GM12878 (cell line): ENCODE measurements around the gene RPL19. TPM values are rescaled to one million over a fixed set of nuclear protein-coding genes. Genes with fewer than 3 reads are reported as not detected.

Experiments
- ATAC-seq: fragments of 200-7000 bp; cut with Tn5 transposase; 3 replicates; pipeline ENCODE4 v1.9.1; 2020; ENCODE audit warnings: mild to moderate bottlenecking, moderate library complexity
- BruUV-seq: library from RNA; stranded (reverse); fragments of 400-500 nt; replicated peaks from 2 replicates; lab custom pipeline; 2021; lab: Mats Ljungman, UMichigan
- CTCF ChIA-PET: fragments of 300-600 bp; sonication (Branson Sonifier 250); formaldehyde crosslinking; extraction: SDS; loops from one replicate; lab custom pipeline; 2021; ENCODE audit warnings: inconsistent platforms; lab: Yijun Ruan, JAX
- POLR2A ChIA-PET: fragments of 350-600 bp; formaldehyde crosslinking; extraction: SDS; loops from one replicate; lab custom pipeline; 2021; ENCODE audit warnings: inconsistent platforms; lab: Charles Lee
- RAD21 ChIA-PET: fragments of 300-600 bp; sonication (Branson Sonifier 250); formaldehyde crosslinking; loops from one replicate; lab custom pipeline; 2023; ENCODE audit warnings: antibody characterized with exemption; ENCODE audit not compliant: unreplicated experiment; lab: Charles Lee
- SMC1A ChIA-PET: fragments of 300-600 bp; sonication (Branson Sonifier 250); formaldehyde crosslinking; loops from one replicate; lab custom pipeline; 2023; ENCODE audit not compliant: unreplicated experiment, uncharacterized antibody; lab: Charles Lee
- DNase-seq: peaks from one replicate; pipeline ENCODE4 v3.0.0-alpha.2; 2011; ENCODE audit warnings: low read depth, low spot score
- FAIRE-seq: peaks from 3 replicates; lab custom pipeline; 2011; peaks lifted over from hg19 to GRCh38; lab: Jason Lieb, UNC
- H2AFZ ChIP-seq: 2 replicates; pipeline ENCODE4 v1.6.0; 2011; ENCODE audit warnings: low read depth, low read length, control low read depth; ENCODE audit not compliant: control insufficient read depth
- H3K27ac ChIP-seq: 2 replicates; pipeline ENCODE4 v1.5.1; 2011; ENCODE audit warnings: control low read depth; ENCODE audit not compliant: control insufficient read depth, insufficient read depth
- H3K27me3 ChIP-seq, 2 experiments: replicated peaks in 1 of 2; 2 replicates each; pipeline versions ENCODE4 v1.6.0 to v1.6.1; 2011; ENCODE audit warnings: low read length in 1 of 2; ENCODE audit not compliant: control insufficient read depth in 2 of 2, insufficient read depth in 2 of 2
- H3K36me3 ChIP-seq, 2 experiments: 2 replicates each; pipeline ENCODE4 v1.5.1; 2011; ENCODE audit warnings: low read length in 1 of 2; ENCODE audit not compliant: control insufficient read depth in 2 of 2, insufficient read depth in 2 of 2
- H3K4me1 ChIP-seq: 2 replicates; pipeline ENCODE4 v1.6.1; 2011; ENCODE audit warnings: mild to moderate bottlenecking, low read length, moderate library complexity, mixed read lengths; ENCODE audit not compliant: control insufficient read depth, insufficient read depth
- H3K4me2 ChIP-seq: 2 replicates; pipeline ENCODE4 v1.6.0; 2011; ENCODE audit warnings: control low read depth; ENCODE audit not compliant: control insufficient read depth, insufficient read depth
- H3K4me3 ChIP-seq: fragments of 200-600 bp; sonication (generic); 2 replicates; pipeline ENCODE4 v1.5.1; 2016
- H3K79me2 ChIP-seq: 2 replicates; pipeline ENCODE4 v1.6.0; 2011; ENCODE audit warnings: low read length; ENCODE audit not compliant: control insufficient read depth, insufficient read depth
- H3K9ac ChIP-seq: 2 replicates; pipeline ENCODE4 v1.8.0; 2011; ENCODE audit warnings: low read length, control low read depth, mixed read lengths; ENCODE audit not compliant: control insufficient read depth, insufficient read depth
- H3K9me3 ChIP-seq: replicated peaks from 3 replicates; pipeline ENCODE4 v1.5.1; 2011; ENCODE audit warnings: mild to moderate bottlenecking, low read length; ENCODE audit not compliant: control insufficient read depth, insufficient read depth
- H4K20me1 ChIP-seq: 2 replicates; pipeline ENCODE4 v1.6.0; 2011; ENCODE audit not compliant: control insufficient read depth, insufficient read depth
- CEBPB ChIP-seq, 2 experiments: fragments of 150-350 bp in 1 of 2; IDR thresholded peaks; 2 replicates each; pipeline ENCODE4 v1.6.1; 2012 to 2014; ENCODE audit warnings: low read depth in 2 of 2, low read length in 2 of 2, borderline replicate concordance in 1 of 2, inconsistent platforms in 1 of 2
- MTA3 ChIP-seq: IDR thresholded peaks from 2 replicates; pipeline ENCODE4 v1.6.1; 2012; ENCODE audit warnings: low read length, inconsistent platforms, borderline replicate concordance
- MXI1 ChIP-seq: fragments of 150-350 bp; IDR thresholded peaks from 2 replicates; pipeline ENCODE4 v1.6.1; 2011; ENCODE audit warnings: low read depth, mild to moderate bottlenecking, inconsistent platforms, low read length, improper control_type of control experiment
- ZBED1 ChIP-seq: IDR thresholded peaks from 2 replicates; pipeline ENCODE4 v1.6.1; 2016; ENCODE audit warnings: borderline replicate concordance
- ZNF24 ChIP-seq: fragments of 450-650 bp; IDR thresholded peaks from 2 replicates; pipeline ENCODE4 v1.6.1; 2017; ENCODE audit warnings: antibody characterized with exemption, mild to moderate bottlenecking
- ZNF384 ChIP-seq: IDR thresholded peaks from 2 replicates; pipeline ENCODE4 v1.6.1; 2012; ENCODE audit warnings: low read depth, mild to moderate bottlenecking, low read length, improper control_type of control experiment, borderline replicate concordance
- WGBS: methylation state at CpG from one replicate; pipeline ENCODE4 v1.1.6; 2016; ENCODE audit warnings: low lambda C conversion rate; ENCODE audit not compliant: insufficient replicate concordance, insufficient coverage; ENCODE audit errors: missing lambda C conversion rate; 5-methylcytosine and 5-hydroxymethylcytosine counted together
- in situ Hi-C: fragments of 300-500 bp; cut with MboI; formaldehyde crosslinking; loops from 9 replicates; pipeline ENCODE4 v1.14.3; 2018; ENCODE audit warnings: mixed read lengths
- intact Hi-C: fragments of 100-400 bp; cut with micrococcal nuclease; formaldehyde crosslinking; loops from one replicate; pipeline ENCODE4 v1.14.2; 2022; ENCODE audit not compliant: unreplicated experiment
- polyA plus RNA-seq, 11 experiments: library from polyadenylated mRNA; depleted of rRNA in 4 of 11; unstranded in 6 of 11; stranded (reverse) in 5 of 11; fragments of >200 nt; fragmentation: Nextera tagmentation in 4 of 11; fragmentation: Illumina TruSeq in 1 of 11; extraction: Ambion mirVana in 4 of 11; extraction: Trizol in 1 of 11; gene quantifications; 1 replicate in 1 of 11; 2 replicates in 10 of 11; pipeline versions ENCODE4 v1.2.1 to v1.2.3, GENCODE V29; 2011 to 2016; ENCODE audit warnings: inconsistent platforms in 2 of 11, missing spikeins in 2 of 11, low read depth in 1 of 11
- total RNA-seq, 4 experiments: library from RNA; depleted of rRNA in 3 of 4; stranded (reverse); fragments of >200 nt in 3 of 4; fragmentation: Illumina TruSeq in 1 of 4; extraction: Trizol in 1 of 4; gene quantifications; 2 replicates each; pipeline versions ENCODE4 v1.2.1 to v1.2.3, GENCODE V29; 2013 to 2021
- TF ChIP-seq, protein P1 (sequence below): IDR thresholded peaks from 2 replicates; pipeline ENCODE4 v1.6.1; 2011; ENCODE audit warnings: mild to moderate bottlenecking, low read depth, low read length, moderate library complexity; ENCODE audit not compliant: insufficient replicate concordance
- TF ChIP-seq, protein P2 (sequence below): IDR thresholded peaks from 2 replicates; pipeline ENCODE4 v1.6.1; 2011; ENCODE audit warnings: borderline replicate concordance, low read depth, mild to moderate bottlenecking, moderate library complexity, low read length; ENCODE audit not compliant: insufficient read depth, poor library complexity, severe bottlenecking
- TF ChIP-seq, protein P3 (sequence below): fragments of 450-650 bp; formaldehyde crosslinking; IDR thresholded peaks from 2 replicates; pipeline ENCODE4 v1.4.0; 2022; ENCODE audit warnings: mild to moderate bottlenecking, moderate library complexity
- TF ChIP-seq, protein P4 (sequence below): fragments of 150-350 bp; IDR thresholded peaks from 2 replicates; pipeline ENCODE4 v1.6.1; 2016; ENCODE audit warnings: low read depth, low read length

The RPL19 gene
- total and polyA plus RNA-seq, 10 of the 15 experiments (the other 5 are each of a cell fraction or from before 2014, with no cell fraction given) = 1,862 to 5,536 (median 3,836) TPM

DNA sequence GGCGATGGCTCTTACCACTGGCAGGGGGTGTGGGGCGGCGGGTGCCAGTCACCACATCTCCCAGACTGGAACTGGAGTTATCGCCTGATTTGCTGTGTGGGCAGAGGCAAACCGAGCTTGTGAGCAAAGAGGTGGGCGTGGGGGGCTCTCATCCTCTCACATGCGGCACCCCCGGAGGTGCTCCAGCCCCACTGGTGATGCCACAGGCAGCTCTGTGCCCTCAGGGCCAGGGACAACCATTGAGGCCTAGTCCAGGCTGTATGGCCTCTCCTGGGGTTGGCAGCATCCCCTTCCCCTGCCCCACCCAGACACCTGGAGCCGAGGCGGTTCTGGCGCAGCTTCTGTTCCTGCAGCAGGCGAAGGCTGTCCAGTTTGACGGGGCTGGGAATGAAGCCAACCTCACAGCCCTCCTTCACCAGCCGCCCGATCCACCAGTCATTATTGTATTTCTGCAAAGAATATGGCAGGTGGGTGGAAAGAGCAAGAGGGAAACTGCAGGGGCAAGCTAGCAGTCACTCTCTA lies 13.5 kb upstream of the RPL19 start:
- H3K9ac ChIP-seq = no peak overlapping the region
- no peak overlapping the region for H2AFZ ChIP-seq
- ChIA-PET SMC1A (interaction anchor here (1.1 kb wide), 1 partner anchor 9 kb away, joined by 3 read pairs; no protein-coding TSS in a partner anchor), RAD21 (no interaction called here), POLR2A (no interaction called here), CTCF (interaction anchor here (0.5 to 1.6 kb wide), 2 partner anchors 8 to 22 kb away, joined by 3 to 6 read pairs; no protein-coding TSS in a partner anchor)
- FAIRE-seq = no peak
- H3K9me3 ChIP-seq = no peaks in the 10 kb centered on the region
- peaks cover 5 to 17% of the 10 kb centered on the region in 2 experiments; a peak in 3 of 4 replicates for H3K36me3 ChIP-seq
- TF ChIP-seq ZNF384 = no peak
- TF ChIP-seq, protein P1, sequence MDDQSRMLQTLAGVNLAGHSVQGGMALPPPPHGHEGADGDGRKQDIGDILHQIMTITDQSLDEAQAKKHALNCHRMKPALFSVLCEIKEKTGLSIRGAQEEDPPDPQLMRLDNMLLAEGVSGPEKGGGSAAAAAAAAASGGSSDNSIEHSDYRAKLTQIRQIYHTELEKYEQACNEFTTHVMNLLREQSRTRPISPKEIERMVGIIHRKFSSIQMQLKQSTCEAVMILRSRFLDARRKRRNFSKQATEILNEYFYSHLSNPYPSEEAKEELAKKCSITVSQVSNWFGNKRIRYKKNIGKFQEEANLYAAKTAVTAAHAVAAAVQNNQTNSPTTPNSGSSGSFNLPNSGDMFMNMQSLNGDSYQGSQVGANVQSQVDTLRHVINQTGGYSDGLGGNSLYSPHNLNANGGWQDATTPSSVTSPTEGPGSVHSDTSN = no peak
- TF ChIP-seq, protein P2, sequence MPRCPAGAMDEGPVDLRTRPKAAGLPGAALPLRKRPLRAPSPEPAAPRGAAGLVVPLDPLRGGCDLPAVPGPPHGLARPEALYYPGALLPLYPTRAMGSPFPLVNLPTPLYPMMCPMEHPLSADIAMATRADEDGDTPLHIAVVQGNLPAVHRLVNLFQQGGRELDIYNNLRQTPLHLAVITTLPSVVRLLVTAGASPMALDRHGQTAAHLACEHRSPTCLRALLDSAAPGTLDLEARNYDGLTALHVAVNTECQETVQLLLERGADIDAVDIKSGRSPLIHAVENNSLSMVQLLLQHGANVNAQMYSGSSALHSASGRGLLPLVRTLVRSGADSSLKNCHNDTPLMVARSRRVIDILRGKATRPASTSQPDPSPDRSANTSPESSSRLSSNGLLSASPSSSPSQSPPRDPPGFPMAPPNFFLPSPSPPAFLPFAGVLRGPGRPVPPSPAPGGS = no peak
- TF ChIP-seq, protein P3, sequence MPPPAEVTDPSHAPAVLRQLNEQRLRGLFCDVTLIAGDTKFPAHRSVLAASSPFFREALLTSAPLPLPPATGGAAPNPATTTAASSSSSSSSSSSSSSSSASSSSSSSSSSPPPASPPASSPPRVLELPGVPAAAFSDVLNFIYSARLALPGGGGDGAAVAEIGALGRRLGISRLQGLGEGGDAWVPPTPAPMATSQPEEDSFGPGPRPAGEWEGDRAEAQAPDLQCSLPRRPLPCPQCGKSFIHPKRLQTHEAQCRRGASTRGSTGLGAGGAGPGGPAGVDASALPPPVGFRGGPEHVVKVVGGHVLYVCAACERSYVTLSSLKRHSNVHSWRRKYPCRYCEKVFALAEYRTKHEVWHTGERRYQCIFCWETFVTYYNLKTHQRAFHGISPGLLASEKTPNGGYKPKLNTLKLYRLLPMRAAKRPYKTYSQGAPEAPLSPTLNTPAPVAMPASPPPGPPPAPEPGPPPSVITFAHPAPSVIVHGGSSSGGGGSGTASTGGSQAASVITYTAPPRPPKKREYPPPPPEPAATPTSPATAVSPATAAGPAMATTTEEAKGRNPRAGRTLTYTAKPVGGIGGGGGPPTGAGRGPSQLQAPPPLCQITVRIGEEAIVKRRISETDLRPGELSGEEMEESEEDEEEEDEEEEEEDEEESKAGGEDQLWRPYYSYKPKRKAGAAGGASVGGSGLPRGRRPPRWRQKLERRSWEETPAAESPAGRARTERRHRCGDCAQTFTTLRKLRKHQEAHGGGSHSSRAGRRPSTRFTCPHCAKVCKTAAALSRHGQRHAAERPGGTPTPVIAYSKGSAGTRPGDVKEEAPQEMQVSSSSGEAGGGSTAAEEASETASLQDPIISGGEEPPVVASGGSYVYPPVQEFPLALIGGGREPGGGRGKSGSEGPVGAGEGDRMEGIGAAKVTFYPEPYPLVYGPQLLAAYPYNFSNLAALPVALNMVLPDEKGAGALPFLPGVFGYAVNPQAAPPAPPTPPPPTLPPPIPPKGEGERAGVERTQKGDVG (CRISPR knock-in tag) = no peak
- no peak for TF ChIP-seq ZNF24
- TF ChIP-seq, protein P4, sequence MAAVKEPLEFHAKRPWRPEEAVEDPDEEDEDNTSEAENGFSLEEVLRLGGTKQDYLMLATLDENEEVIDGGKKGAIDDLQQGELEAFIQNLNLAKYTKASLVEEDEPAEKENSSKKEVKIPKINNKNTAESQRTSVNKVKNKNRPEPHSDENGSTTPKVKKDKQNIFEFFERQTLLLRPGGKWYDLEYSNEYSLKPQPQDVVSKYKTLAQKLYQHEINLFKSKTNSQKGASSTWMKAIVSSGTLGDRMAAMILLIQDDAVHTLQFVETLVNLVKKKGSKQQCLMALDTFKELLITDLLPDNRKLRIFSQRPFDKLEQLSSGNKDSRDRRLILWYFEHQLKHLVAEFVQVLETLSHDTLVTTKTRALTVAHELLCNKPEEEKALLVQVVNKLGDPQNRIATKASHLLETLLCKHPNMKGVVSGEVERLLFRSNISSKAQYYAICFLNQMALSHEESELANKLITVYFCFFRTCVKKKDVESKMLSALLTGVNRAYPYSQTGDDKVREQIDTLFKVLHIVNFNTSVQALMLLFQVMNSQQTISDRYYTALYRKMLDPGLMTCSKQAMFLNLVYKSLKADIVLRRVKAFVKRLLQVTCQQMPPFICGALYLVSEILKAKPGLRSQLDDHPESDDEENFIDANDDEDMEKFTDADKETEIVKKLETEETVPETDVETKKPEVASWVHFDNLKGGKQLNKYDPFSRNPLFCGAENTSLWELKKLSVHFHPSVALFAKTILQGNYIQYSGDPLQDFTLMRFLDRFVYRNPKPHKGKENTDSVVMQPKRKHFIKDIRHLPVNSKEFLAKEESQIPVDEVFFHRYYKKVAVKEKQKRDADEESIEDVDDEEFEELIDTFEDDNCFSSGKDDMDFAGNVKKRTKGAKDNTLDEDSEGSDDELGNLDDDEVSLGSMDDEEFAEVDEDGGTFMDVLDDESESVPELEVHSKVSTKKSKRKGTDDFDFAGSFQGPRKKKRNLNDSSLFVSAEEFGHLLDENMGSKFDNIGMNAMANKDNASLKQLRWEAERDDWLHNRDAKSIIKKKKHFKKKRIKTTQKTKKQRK = no peak
- TF ChIP-seq MXI1 = no peak
- no peak for TF ChIP-seq ZBED1
- no peak for TF ChIP-seq MTA3
- TF ChIP-seq CEBPB (IDR thresholded peaks at IDR 0.05; ENCODE audit: borderline replicate concordance in 1 of 2, low read depth in 2 of 2, low read length in 2 of 2) = no peak
- no peaks in the 10 kb centered on the region for H3K27me3 ChIP-seq
- WGBS = 92% methylated on average over 15 of the region's 15 CpGs
- no peaks in the 10 kb centered on the region for H3K4me1 ChIP-seq
- no peak overlapping the region for H3K4me3 ChIP-seq
- intact Hi-C loops = no loop called here
- in situ Hi-C loops = no loop called here
- DNase-seq = no peak
- no peak for ATAC-seq
- H3K27ac ChIP-seq = no peak overlapping the region
- no TSS peak for BruUV-seq
- no peaks in the 10 kb centered on the region for H4K20me1 ChIP-seq
- no peaks in the 10 kb centered on the region for H3K79me2 ChIP-seq
- no peak overlapping the region for H3K4me2 ChIP-seq
